Gastroesophageal sphincter (tissue), 4 donors: Measurements from ENCODE around the gene OTOF. TPM values are rescaled to one million over a fixed set of nuclear protein-coding genes. Genes with fewer than 3 reads are reported as not detected.

Source experiments
- ATAC-seq: fragments of 150-250 bp; one replicate; pipeline ENCODE4 v1.9.1; 2016; ENCODE audit warnings: mild to moderate bottlenecking, moderate library complexity
- H3K27ac ChIP-seq, 4 donors: fragments of 200-600 bp; sonication (generic) in 3 of 4; 1 replicate in 3 of 4; 2 replicates in 1 of 4; pipeline ENCODE4 v1.5.1; 2016 to 2019
- H3K27me3 ChIP-seq: fragments of 200-600 bp; sonication (generic); one replicate; pipeline ENCODE4 v1.5.1; 2019
- H3K36me3 ChIP-seq, 2 donors: fragments of 200-600 bp; sonication (generic); one replicate each; pipeline ENCODE4 v1.5.1; 2019; ENCODE audit warnings: control low read depth in 1 of 2
- H3K4me1 ChIP-seq, 3 donors: fragments of 200-600 bp; sonication (generic); 1 replicate in 2 of 3; 2 replicates in 1 of 3; pipeline ENCODE4 v1.5.1; 2016 to 2019; ENCODE audit warnings: control low read depth in 2 of 3
- H3K4me3 ChIP-seq, 2 donors: fragments of 200-600 bp; sonication (generic); one replicate each; pipeline ENCODE4 v1.5.1; 2019; ENCODE audit warnings: mild to moderate bottlenecking in 1 of 2, moderate library complexity in 1 of 2
- H3K9me3 ChIP-seq, 3 donors: fragments of 200-600 bp; sonication (generic); one replicate each; pipeline ENCODE4 v1.5.1; 2017 to 2019; ENCODE audit warnings: control low read depth in 2 of 3
- CTCF ChIP-seq, 4 experiments: fragments of 200-600 bp in 2 of 4; fragments of 450-650 bp in 2 of 4; sonication (generic) in 1 of 4; IDR thresholded peaks; one replicate each; pipeline ENCODE4 v1.5.1; 2017 to 2019; ENCODE audit warnings: antibody characterized with exemption in 4 of 4, mild to moderate bottlenecking in 2 of 4, moderate library complexity in 2 of 4
- EP300 ChIP-seq: sonication (generic); formaldehyde crosslinking; IDR thresholded peaks from one replicate; pipeline ENCODE4 v1.6.1; 2017; ENCODE audit warnings: antibody characterized with exemption, mild to moderate bottlenecking
- POLR2A ChIP-seq, 2 donors: fragments of 450-650 bp; IDR thresholded peaks; one replicate each; pipeline ENCODE4 v1.6.1; 2017; ENCODE audit warnings: antibody characterized with exemption in 2 of 2, mild to moderate bottlenecking in 2 of 2, moderate library complexity in 1 of 2
- POLR2AphosphoS5 ChIP-seq: sonication (generic); formaldehyde crosslinking; IDR thresholded peaks from one replicate; pipeline ENCODE4 v1.6.1; 2017; ENCODE audit warnings: antibody characterized with exemption
- WGBS, 2 donors: methylation state at CpG; one replicate each; pipeline ENCODE4 v1.1.5; 2018; ENCODE audit warnings: low coverage in 1 of 2; 5-methylcytosine and 5-hydroxymethylcytosine counted together
- total RNA-seq, 4 donors: library from RNA; depleted of rRNA; stranded (reverse); fragments of >200 nt; gene quantifications; one replicate each; pipeline ENCODE4 v1.1.0, GENCODE V29; 2016

The OTOF gene
- total RNA-seq, 4 donors from 2014 or later: under 0.01 to 0.35 TPM; not detected in 2

- H3K27ac ChIP-seq: no peak overlapping the region
- no peak for ATAC-seq
- TF ChIP-seq CTCF (IDR thresholded peaks at IDR 0.05) (no peak), EP300 (no peak), POLR2AphosphoS5 (no peak), POLR2A (IDR thresholded peaks at IDR 0.05) (no peak)
- H3K9me3 ChIP-seq: no peaks in the 10 kb centered on the region
- no peaks in the 10 kb centered on the region for H3K27me3 ChIP-seq
- H3K36me3 ChIP-seq: no peaks in the 10 kb centered on the region
- no peaks in the 10 kb centered on the region for H3K4me1 ChIP-seq
- H3K4me3 ChIP-seq: no peak overlapping the region
- WGBS, 2 donors: 86 to 100% methylated on average over 1 to 7 of the region's 7 CpGs
These were observed 47.1 kb downstream of the OTOF start for GRCh38 chr2:26430826-26431225.

- Histone ChIP-seq H3K36me3 (no peaks in the 10 kb centered on the region), H3K9me3 (no peaks in the 10 kb centered on the region), H3K4me1 (no peaks in the 10 kb centered on the region), H3K4me3 (no peak overlapping the region), H3K27me3 (no peaks in the 10 kb centered on the region), H3K27ac (no peak overlapping the region)
- 68 to 84% methylated on average over 8 of the region's 8 CpGs for WGBS, 2 donors
- TF ChIP-seq POLR2AphosphoS5: no peak
- no peak for ATAC-seq
These were observed 47.9 kb downstream of the OTOF start for GRCh38 chr2:26429779-26430578.

- WGBS, 2 donors: 84 to 100% methylated on average over 2 of the region's 2 CpGs
- H3K9me3 ChIP-seq: no peaks in the 10 kb centered on the region
- TF ChIP-seq CTCF (IDR thresholded peaks at IDR 0.05): no peak
- TF ChIP-seq POLR2A (IDR thresholded peaks at IDR 0.05): no peak
- no peak for TF ChIP-seq POLR2AphosphoS5
- TF ChIP-seq EP300: no peak
- ATAC-seq: no peak
- H3K4me1 ChIP-seq: no peaks in the 10 kb centered on the region
- H3K4me3 ChIP-seq: no peak overlapping the region
- H3K27me3 ChIP-seq: no peaks in the 10 kb centered on the region
- no peak overlapping the region for H3K27ac ChIP-seq
- H3K36me3 ChIP-seq: no peaks in the 10 kb centered on the region
These were observed 49.1 kb downstream of the OTOF start for GRCh38 chr2:26428846-26429245.

- H3K9me3 ChIP-seq: no peaks in the 10 kb centered on the region
- TF ChIP-seq POLR2A (IDR thresholded peaks at IDR 0.05): no peak
- TF ChIP-seq CTCF (IDR thresholded peaks at IDR 0.05): no peak
- TF ChIP-seq POLR2AphosphoS5: no peak
- no peak for TF ChIP-seq EP300
- no peak overlapping the region for H3K4me3 ChIP-seq
- no peaks in the 10 kb centered on the region for H3K36me3 ChIP-seq
- WGBS, 2 donors: 49 to 83% methylated on average over 1 to 3 of the region's 3 CpGs
- no peaks in the 10 kb centered on the region for H3K27me3 ChIP-seq
- H3K4me1 ChIP-seq: no peaks in the 10 kb centered on the region
- no peak for ATAC-seq
- H3K27ac ChIP-seq: no peak overlapping the region
These were observed 53.7 kb downstream of the OTOF start for GRCh38 chr2:26424221-26424620.

- no peak for ATAC-seq
- no peaks in the 10 kb centered on the region for H3K27me3 ChIP-seq
- WGBS, 2 donors: 87 to 88% methylated on average over 8 to 9 of the region's 9 CpGs
- H3K4me1 ChIP-seq: no peaks in the 10 kb centered on the region
- no peaks in the 10 kb centered on the region for H3K9me3 ChIP-seq
- H3K36me3 ChIP-seq: no peaks in the 10 kb centered on the region
- TF ChIP-seq POLR2A (IDR thresholded peaks at IDR 0.05) (no peak), EP300 (no peak), CTCF (IDR thresholded peaks at IDR 0.05) (no peak), POLR2AphosphoS5 (no peak)
- no peak overlapping the region for H3K4me3 ChIP-seq
- no peak overlapping the region for H3K27ac ChIP-seq
These were observed 54.2 kb downstream of the OTOF start for GRCh38 chr2:26423750-26424149.
